Glutamatergic neuron (in vitro differentiated cells): ENCODE results near the gene CEACAM18. TPM values are rescaled to one million over a fixed set of nuclear protein-coding genes. Genes with fewer than 3 reads are reported as not detected.

Experiments used
- DNase-seq: peaks from one replicate; pipeline ENCODE4 v3.0.0; 2022
- H3K27ac Mint-ChIP-seq: one replicate; pipeline ENCODE4 v1.8.0; 2020; ENCODE audit warnings: mild to moderate bottlenecking, mixed read lengths, inconsistent platforms; ENCODE audit not compliant: unreplicated experiment
- H3K27me3 Mint-ChIP-seq: one replicate; pipeline ENCODE4 v1.8.0; 2020; ENCODE audit warnings: mild to moderate bottlenecking, moderate library complexity, mixed read lengths, inconsistent platforms; ENCODE audit not compliant: unreplicated experiment
- H3K36me3 Mint-ChIP-seq: one replicate; pipeline ENCODE4 v1.8.0; 2020; ENCODE audit warnings: mild to moderate bottlenecking, mixed read lengths, inconsistent platforms; ENCODE audit not compliant: unreplicated experiment
- H3K4me1 Mint-ChIP-seq: one replicate; pipeline ENCODE4 v1.8.0; 2020; ENCODE audit warnings: mild to moderate bottlenecking, low read depth, mixed read lengths, inconsistent platforms; ENCODE audit not compliant: unreplicated experiment
- H3K4me3 Mint-ChIP-seq: one replicate; pipeline ENCODE4 v1.8.0; 2020; ENCODE audit warnings: mild to moderate bottlenecking, mixed read lengths, inconsistent platforms; ENCODE audit not compliant: unreplicated experiment
- H3K9me3 Mint-ChIP-seq: one replicate; pipeline ENCODE4 v1.8.0; 2020; ENCODE audit warnings: mild to moderate bottlenecking, moderate library complexity, mixed read lengths, inconsistent platforms; ENCODE audit not compliant: unreplicated experiment
- CTCF ChIP-seq: fragments of 200-600 bp; sonication (generic); IDR thresholded peaks from one replicate; pipeline ENCODE4 v1.5.0; 2021; ENCODE audit not compliant: partially characterized antibody, unreplicated experiment
- long read RNA-seq: library from polyadenylated mRNA; unstranded; transcript quantifications from one replicate; pipeline ENCODE4 v2.0.0, GENCODE V29; 2020; ENCODE audit not compliant: unreplicated experiment
- total RNA-seq: library from RNA; stranded (reverse); fragmentation: NEBNext Ultra II Directional; extraction: Animal tissue kit (Norgen Biotek cat#: 25700); gene quantifications from one replicate; pipeline ENCODE4 v1.2.1, GENCODE V29; 2021; ENCODE audit not compliant: unreplicated experiment

The CEACAM18 gene
- not detected for total RNA-seq
- long read RNA-seq = 0 reads

- H3K4me1 Mint-ChIP-seq = no peaks in the 10 kb centered on the region
- peaks cover 1% of the 10 kb centered on the region for H3K9me3 Mint-ChIP-seq
- no peak within 1 kb of the TSS for H3K4me3 Mint-ChIP-seq
- no peak for DNase-seq
- H3K27ac Mint-ChIP-seq = no peak within 1 kb of the TSS
- TF ChIP-seq CTCF = no peak
- peaks cover 11% of the 10 kb centered on the region for H3K27me3 Mint-ChIP-seq
- H3K36me3 Mint-ChIP-seq = no peaks in the 10 kb centered on the region
Measured at GRCh38 chr19:51478381-51479234, at the start of gene CEACAM18. CEACAM18 (plus strand) TSS chr19:51478539.

DNA sequence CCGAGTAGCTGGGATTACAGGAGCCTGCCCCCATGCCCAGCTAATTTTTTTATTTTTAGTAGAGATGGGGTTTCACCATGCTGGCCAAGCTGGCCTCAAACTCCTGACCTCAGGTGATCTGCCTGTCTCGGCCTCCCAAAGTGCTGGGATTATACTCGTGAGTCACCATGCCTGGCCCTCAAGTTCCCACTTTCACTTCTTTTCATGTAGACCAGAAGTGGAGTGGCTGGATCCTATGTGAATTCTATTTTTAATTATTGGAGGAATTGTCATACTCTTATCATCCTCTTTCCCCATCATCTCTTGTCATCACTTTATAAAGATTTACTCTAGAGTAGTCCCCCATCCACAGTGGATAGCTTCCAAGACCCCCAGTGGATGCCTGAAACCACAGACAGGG, 48.1 kb upstream of the CEACAM18 start:
- Mint-ChIP-seq H3K4me3 (no peak overlapping the region), H3K27ac (no peak overlapping the region), H3K9me3 (peaks cover 2% of the 10 kb centered on the region), H3K27me3 (peaks cover 5% of the 10 kb centered on the region), H3K36me3 (no peaks in the 10 kb centered on the region), H3K4me1 (no peaks in the 10 kb centered on the region)
- DNase-seq = no peak
- TF ChIP-seq CTCF = no peak

GRCh38 chr19:51431124-51431523, 47.2 kb upstream of the CEACAM18 start:
- no peaks in the 10 kb centered on the region for H3K36me3 Mint-ChIP-seq
- H3K27me3 Mint-ChIP-seq = peaks cover 5% of the 10 kb centered on the region
- H3K9me3 Mint-ChIP-seq = peaks cover 2% of the 10 kb centered on the region
- no peak for TF ChIP-seq CTCF
- no peak for DNase-seq
- H3K4me1 Mint-ChIP-seq = no peaks in the 10 kb centered on the region
- H3K4me3 Mint-ChIP-seq = no peak overlapping the region
- H3K27ac Mint-ChIP-seq = no peak overlapping the region

DNA sequence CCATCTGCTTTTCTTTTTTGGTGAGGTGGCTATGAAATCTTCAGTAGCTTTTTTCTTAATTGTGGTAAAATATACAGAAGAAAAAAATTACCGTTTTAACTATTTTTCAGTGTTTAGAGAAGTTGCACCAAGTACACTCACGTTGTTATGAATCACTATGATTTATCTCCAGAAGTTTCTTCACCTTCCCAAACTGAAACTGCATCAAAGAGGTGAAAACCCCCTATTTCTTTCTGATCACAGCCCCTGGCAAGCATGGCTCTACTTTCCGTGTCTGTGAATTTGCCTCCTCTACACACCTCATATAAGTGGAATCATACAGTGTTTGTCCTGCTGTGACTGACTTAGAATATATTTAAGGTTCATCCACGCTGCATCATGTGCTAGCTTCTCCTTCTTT, 45.3 kb upstream of the CEACAM18 start:
- TF ChIP-seq CTCF = no peak
- DNase-seq = no peak
- H3K9me3 Mint-ChIP-seq = peaks cover 2% of the 10 kb centered on the region
- H3K27ac Mint-ChIP-seq = no peak overlapping the region
- no peaks in the 10 kb centered on the region for H3K4me1 Mint-ChIP-seq
- H3K4me3 Mint-ChIP-seq = no peak overlapping the region
- peaks cover 6% of the 10 kb centered on the region for H3K27me3 Mint-ChIP-seq
- H3K36me3 Mint-ChIP-seq = no peaks in the 10 kb centered on the region

DNA sequence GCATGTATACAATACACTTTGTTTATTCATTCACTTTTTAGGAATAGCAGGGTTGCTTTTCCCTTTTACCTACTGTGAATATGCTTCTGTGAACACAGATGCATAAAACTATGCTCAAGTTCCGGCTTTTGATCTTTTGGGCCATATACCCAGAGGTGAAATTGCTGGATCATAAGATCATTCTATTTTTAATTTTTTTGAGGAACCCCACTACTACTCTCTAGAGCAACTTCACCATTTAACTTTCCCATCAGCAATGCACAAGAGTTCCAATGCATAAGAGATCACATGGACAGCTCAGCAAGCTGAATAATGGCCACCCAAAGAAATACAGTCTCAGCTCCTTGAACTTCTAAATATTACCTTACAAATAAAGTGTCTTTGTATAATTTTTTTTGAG, 43.9 kb upstream of the CEACAM18 start:
- Mint-ChIP-seq H3K4me3 (no peak overlapping the region), H3K4me1 (no peaks in the 10 kb centered on the region), H3K27me3 (peaks cover 6% of the 10 kb centered on the region), H3K9me3 (no peaks in the 10 kb centered on the region), H3K36me3 (no peaks in the 10 kb centered on the region), H3K27ac (no peak overlapping the region)
- TF ChIP-seq CTCF = no peak
- DNase-seq = no peak
